ENCODE results near the gene ASCL1. TPM values are rescaled to one million over a fixed set of nuclear protein-coding genes. Genes with fewer than 3 reads are reported as not detected.

Gene ASCL1
- total and polyA plus RNA-seq, 4 donors: 0.25 to 0.88 (median 0.63) TPM

Other genes starting within 250 kb of the ASCL1 start
- under 1 TPM; 0.57 to 0.64 TPM for gene PAH, start 40.4 kb upstream of the ASCL1 start, total RNA-seq
- gene PAH, start 40.4 kb upstream of the ASCL1 start, polyA plus RNA-seq: under 1 TPM in 1 of 2 donors, not detected in 1; 0.06 TPM

All from lung (tissue), 4 donors.